ENCODE measurements around the gene CSKMT.
"Not testable (repeated sequence)": the region's sequence is repeated elsewhere in the genome, so short reads cannot be mapped to it uniquely, and the experiment has no call there.

CSKMT gene

GRCh38 chr11:62665075-62665598, at the start of gene CSKMT, which contains the start of gene C11orf98:
Gene CSKMT (plus strand): TSS chr11:62665312. CDS start chr11:62665880, 568 bp downstream.
Gene C11orf98 (minus strand): TSS chr11:62665210. CDS start chr11:62665169, 41 bp downstream.
- DNase-seq: peak; percentile 95

GRCh38 chr11:62615521-62615920, 49.6 kb upstream of the CSKMT start:
- no peak for DNase-seq

- not testable (repeated sequence) for DNase-seq
These were observed 48.2 kb upstream of the CSKMT start for GRCh38 chr11:62616957-62617356.

- DNase-seq: no peak
These were observed 44.0 kb upstream of the CSKMT start for GRCh38 chr11:62621027-62621566.

GRCh38 chr11:62621567-62622470, 43.3 kb upstream of the CSKMT start, which contains the start of gene B3GAT3:
Gene B3GAT3 (minus strand): TSS chr11:62621986. CDS start chr11:62621947, 39 bp downstream.
- DNase-seq: peak; percentile 97

- no peak for DNase-seq
These were observed 42.5 kb upstream of the CSKMT start for GRCh38 chr11:62622476-62623089.

- no peak for DNase-seq
These were observed 37.4 kb upstream of the CSKMT start for GRCh38 chr11:62627713-62628112.

GRCh38 chr11:62632492-62632891, 32.6 kb upstream of the CSKMT start:
- no peak for DNase-seq

- no peak for DNase-seq
These were observed 20.9 kb upstream of the CSKMT start for GRCh38 chr11:62644220-62644619.

GRCh38 chr11:62645671-62645945, 19.5 kb upstream of the CSKMT start:
- DNase-seq: no peak

- peak; percentile 100 for DNase-seq
These were observed 18.9 kb upstream of the CSKMT start, which contains the start of gene GANAB for GRCh38 chr11:62645946-62646824. Gene GANAB (minus strand): TSS chr11:62646613. CDS start chr11:62646599, 14 bp downstream.

- DNase-seq: no peak
These were observed 18.1 kb upstream of the CSKMT start for GRCh38 chr11:62646825-62647608.

- no peak for DNase-seq
These were observed 17.5 kb upstream of the CSKMT start for GRCh38 chr11:62647609-62648005.

GRCh38 chr11:62648185-62648966, 16.7 kb upstream of the CSKMT start:
- DNase-seq: no peak

- DNase-seq: no peak
These were observed 16.1 kb upstream of the CSKMT start for GRCh38 chr11:62648967-62649364.

GRCh38 chr11:62649486-62649885, 15.6 kb upstream of the CSKMT start:
- DNase-seq: no peak

- DNase-seq: not testable (repeated sequence)
These were observed 14.8 kb upstream of the CSKMT start for GRCh38 chr11:62650283-62650682.

- peak; percentile 57 for DNase-seq
These were observed 12.7 kb upstream of the CSKMT start for GRCh38 chr11:62652161-62653006.

- DNase-seq: no peak
These were observed 10.8 kb upstream of the CSKMT start for GRCh38 chr11:62654297-62654696.
